ENCODE data around the gene SLAMF1.
A peak's percentile ranks its signal among the peaks of the same experiment; 100 is the strongest.

The SLAMF1 gene

DNA sequence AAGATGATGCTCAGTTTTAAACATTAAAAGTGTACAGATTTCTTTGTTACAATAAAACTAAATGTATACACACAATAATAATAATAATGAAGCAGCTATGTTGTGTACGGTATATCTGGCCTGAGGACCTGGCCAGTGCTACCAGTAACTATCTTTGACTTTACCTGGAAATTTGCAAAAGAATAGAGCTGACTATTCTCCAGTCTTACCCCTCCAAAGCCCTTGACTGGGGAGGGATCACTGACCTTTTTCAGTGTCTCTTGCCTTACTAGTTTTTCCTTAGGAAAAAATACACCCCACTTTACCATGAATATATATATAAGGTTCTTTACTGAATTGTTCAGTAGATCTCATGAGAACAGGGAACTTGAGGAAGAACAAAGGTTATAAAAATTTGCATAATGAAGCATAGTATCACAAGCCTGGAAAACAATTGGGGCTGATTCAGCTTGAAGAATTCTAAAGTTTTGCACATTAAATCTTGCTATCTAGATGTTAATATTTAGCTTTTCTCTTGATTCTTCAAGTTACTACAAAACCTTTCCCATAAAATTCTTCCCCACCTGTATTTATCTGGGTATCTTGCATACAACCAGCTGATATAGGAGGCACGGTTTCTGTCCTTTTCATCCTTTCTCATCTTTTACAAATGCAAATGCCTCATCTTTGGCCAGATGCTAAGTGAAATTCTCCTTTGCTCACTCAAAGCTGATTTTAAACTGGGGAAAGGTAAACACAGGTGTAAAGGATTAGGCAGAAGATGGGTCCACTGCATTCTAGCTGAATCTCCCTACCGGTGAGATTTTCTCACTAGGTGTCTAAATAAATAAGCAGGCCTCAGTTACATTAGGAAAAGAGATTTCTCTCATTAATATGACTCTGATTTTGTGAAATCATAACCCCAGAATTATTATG is 25.0 kb upstream of the SLAMF1 start:
- H3K9me3 Mint-ChIP-seq (ENCODE audit: low read depth) = no peaks in the 10 kb centered on the region
- H3K27me3 Mint-ChIP-seq = no peaks in the 10 kb centered on the region
- H3K27ac Mint-ChIP-seq = no peak overlapping the region
- H3K4me1 Mint-ChIP-seq (ENCODE audit: low read depth) = peaks cover 27% of the 10 kb centered on the region
- H3K36me3 Mint-ChIP-seq = peaks cover 10% of the 10 kb centered on the region
- H3K4me3 Mint-ChIP-seq = no peak overlapping the region

DNA sequence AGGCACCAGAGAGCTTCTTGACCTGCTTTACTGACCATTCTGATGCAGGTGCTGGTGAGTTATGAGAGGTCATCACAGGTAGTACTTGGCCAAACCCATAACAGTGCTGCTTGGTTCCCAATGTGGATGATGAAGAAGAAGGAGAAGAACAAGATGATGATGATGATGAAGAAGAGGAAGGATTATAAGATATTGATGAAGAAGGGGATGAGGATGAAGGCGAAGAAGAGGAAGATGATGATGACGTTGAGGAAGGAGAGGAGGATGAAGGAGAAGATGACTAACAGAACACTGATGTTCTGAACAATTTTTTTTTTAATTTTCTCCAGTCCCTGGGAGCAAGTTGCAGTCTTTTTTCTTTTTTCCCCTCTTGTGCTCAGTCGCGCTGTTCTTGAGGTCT is 23.9 kb upstream of the SLAMF1 start:
- no peaks in the 10 kb centered on the region for H3K27me3 Mint-ChIP-seq
- H3K9me3 Mint-ChIP-seq (ENCODE audit: low read depth) = no peaks in the 10 kb centered on the region
- peaks cover 31% of the 10 kb centered on the region for H3K4me1 Mint-ChIP-seq (ENCODE audit: low read depth)
- no peak overlapping the region for H3K4me3 Mint-ChIP-seq
- H3K36me3 Mint-ChIP-seq = peaks cover 10% of the 10 kb centered on the region
- peak overlapping the region; percentile 7 for H3K27ac Mint-ChIP-seq

DNA sequence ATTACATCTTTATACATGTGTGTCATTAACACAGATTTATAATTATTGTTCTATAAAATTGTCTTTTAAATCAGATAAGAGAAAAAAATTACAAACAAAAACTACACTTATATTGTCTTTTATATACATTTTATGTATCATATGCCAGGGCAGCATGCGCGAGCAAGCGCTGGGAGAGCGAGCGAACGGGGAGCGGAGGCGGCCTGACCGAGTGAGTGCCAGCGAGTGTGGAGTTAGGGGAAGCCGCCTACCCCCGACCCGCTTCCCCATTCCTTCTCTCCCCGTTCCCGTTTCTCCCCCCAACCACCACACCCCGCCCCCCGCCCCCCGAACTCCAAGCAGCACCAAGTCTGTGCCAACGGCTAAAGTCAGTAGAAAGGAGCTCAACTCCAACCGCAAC is 23.0 kb upstream of the SLAMF1 start:
- Mint-ChIP-seq H3K27me3 (no peaks in the 10 kb centered on the region), H3K9me3 (ENCODE audit: low read depth) (no peaks in the 10 kb centered on the region), H3K36me3 (peaks cover 10% of the 10 kb centered on the region), H3K4me3 (no peak overlapping the region), H3K27ac (no peak overlapping the region), H3K4me1 (ENCODE audit: low read depth) (peaks cover 40% of the 10 kb centered on the region)

DNA sequence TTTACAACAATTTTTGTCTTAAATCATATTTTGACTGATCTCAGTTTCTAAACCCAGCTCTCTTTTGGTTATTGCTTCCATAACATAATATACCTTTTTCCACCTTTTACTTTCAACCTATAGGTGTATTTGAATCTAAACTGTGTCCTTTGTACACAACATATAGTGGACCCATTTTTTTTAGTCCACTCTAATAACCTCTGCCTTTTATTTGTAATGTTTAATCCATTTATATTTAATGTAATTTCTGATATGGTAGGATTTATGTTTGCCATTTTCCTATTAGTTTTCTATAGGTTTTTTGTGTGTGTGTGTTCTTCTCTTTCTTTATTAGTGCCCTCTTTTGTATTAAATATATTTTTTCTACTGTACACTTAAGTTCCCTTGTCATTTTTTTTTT is 22.4 kb upstream of the SLAMF1 start:
- no peak overlapping the region for H3K27ac Mint-ChIP-seq
- no peak overlapping the region for H3K4me3 Mint-ChIP-seq
- H3K9me3 Mint-ChIP-seq (ENCODE audit: low read depth) = no peaks in the 10 kb centered on the region
- H3K4me1 Mint-ChIP-seq (ENCODE audit: low read depth) = peaks cover 45% of the 10 kb centered on the region
- H3K36me3 Mint-ChIP-seq = peaks cover 10% of the 10 kb centered on the region
- H3K27me3 Mint-ChIP-seq = no peaks in the 10 kb centered on the region

DNA sequence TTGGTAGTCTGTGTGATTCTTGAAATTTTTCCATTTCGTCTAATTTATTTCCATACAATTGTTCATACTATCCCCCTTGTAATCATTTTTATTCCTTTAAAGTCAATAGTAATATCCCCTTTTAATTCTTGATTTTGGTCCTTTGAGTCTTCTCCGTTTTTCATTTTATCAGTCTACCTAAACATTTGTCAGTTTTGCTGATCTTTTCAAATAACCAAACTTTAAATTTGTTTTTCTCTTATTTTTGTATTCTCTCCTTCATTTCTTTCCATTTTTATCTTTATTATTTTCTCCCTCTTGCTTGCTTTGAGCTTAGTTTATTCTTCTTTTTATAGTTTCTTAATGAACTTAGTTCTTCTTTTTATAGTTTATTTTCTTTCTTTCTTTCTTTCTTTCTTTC is 21.1 kb upstream of the SLAMF1 start:
- Mint-ChIP-seq H3K9me3 (ENCODE audit: low read depth) (no peaks in the 10 kb centered on the region), H3K27me3 (no peaks in the 10 kb centered on the region), H3K4me3 (no peak overlapping the region), H3K4me1 (ENCODE audit: low read depth) (peaks cover 56% of the 10 kb centered on the region), H3K27ac (no peak overlapping the region), H3K36me3 (peaks cover 10% of the 10 kb centered on the region)

DNA sequence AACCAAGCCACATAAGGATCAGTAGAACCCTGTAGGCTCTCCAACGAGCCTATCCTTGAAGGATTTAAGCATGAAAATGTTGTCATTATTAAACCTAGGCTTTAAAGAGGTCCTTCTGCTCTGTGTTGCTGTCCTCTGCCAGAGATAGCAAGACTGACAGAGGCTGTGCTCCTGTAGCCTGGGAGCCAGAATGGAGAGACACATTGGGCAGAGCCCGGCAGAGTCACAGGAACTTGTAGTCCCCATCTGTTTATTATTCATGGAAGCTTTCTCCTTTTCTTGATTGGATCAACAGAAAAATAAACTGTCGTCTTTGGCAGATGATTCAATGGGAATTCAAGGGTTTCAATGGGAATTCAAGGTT is 19.2 kb upstream of the SLAMF1 start:
- Mint-ChIP-seq H3K4me1 (ENCODE audit: low read depth) (peaks cover 70% of the 10 kb centered on the region), H3K9me3 (ENCODE audit: low read depth) (no peaks in the 10 kb centered on the region), H3K27me3 (no peaks in the 10 kb centered on the region), H3K27ac (peak overlapping the region; percentile 83), H3K36me3 (peaks cover 9% of the 10 kb centered on the region), H3K4me3 (peak overlapping the region; percentile 48)

DNA sequence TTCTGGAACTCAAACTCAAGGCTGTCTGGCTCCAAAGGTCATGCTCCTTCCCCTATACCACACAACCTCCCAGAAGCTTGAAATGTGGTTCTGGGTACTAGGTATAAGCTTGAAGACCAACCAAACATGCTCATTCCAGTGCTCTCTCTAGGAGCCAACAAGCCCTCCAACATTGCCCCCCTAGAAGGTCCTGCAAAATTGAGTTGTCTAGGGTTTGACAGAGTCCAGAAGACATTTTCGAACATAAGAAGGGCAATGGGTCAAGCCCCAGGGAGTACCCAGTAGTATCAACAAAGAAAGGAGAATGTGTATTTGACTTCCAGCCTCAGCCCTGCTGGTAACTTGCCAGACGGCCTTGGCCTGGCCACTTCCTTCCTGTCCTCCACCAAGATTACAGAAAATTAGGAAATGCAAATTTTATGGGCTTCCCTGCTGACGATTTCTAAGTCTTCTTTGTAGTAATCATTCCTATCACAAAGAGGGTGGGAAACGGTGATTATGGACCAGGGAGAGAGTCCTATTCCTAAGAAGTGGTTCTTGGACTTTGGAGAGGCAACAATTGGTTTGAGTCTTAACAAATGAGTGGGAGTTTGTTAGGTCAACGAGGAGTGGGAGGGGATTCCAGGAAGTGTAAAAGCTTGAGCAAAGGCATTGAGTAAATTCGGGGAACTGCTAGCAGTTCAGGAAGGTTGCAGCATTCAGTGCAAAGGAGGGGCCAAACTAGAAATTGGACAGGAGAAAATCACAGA is 18.7 kb upstream of the SLAMF1 start:
- no peaks in the 10 kb centered on the region for H3K27me3 Mint-ChIP-seq
- H3K27ac Mint-ChIP-seq = peak overlapping the region; percentile 83
- H3K4me3 Mint-ChIP-seq = peak overlapping the region; percentile 48
- peaks cover 65% of the 10 kb centered on the region for H3K4me1 Mint-ChIP-seq (ENCODE audit: low read depth)
- no peaks in the 10 kb centered on the region for H3K9me3 Mint-ChIP-seq (ENCODE audit: low read depth)
- peaks cover 6% of the 10 kb centered on the region for H3K36me3 Mint-ChIP-seq

DNA sequence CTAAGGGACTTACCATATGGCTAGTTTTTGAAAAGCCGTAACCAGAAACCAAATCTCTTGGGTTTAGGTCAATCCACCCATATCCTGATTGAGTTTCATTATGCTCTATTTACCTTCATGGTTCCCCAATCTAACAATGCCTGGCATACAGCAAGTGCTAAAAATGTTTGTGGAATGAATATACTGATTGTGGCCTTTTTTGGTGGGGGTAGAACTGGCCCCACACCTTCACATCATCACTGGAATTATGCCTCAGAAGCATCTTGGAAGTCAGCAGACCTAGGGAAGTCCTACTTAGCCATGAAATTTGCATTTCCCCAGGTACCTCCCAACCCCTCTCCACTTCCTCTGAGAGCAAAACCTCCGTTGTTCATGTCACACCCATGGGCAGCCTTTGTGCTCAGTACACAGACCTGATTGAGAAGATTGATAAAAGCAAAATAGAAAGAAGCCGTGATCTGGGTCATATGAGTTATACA is 17.8 kb upstream of the SLAMF1 start:
- Mint-ChIP-seq H3K4me1 (ENCODE audit: low read depth) (peaks cover 61% of the 10 kb centered on the region), H3K36me3 (peaks cover 8% of the 10 kb centered on the region), H3K27me3 (no peaks in the 10 kb centered on the region), H3K4me3 (peak overlapping the region; percentile 48), H3K27ac (peak overlapping the region; percentile 47), H3K9me3 (ENCODE audit: low read depth) (no peaks in the 10 kb centered on the region)

DNA sequence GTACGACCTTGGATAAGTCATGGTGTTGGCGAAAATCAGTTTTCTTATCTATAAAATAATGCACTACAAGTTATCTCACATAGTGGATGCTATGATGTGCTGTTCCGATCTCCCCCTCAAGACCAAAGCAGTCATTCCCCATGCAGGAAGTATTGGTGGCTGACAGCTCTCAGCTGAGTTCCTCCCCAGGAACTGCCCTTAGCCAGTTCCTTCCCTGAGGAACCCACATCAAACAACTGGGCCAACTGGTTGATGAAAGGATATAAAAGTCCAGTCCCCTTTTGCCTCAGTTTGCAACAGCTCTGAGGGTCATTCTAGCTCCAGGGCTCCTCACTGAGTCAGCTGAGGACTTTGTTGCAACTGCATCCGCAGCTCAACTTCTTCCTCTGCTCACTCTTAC is 16.1 kb upstream of the SLAMF1 start:
- H3K27me3 Mint-ChIP-seq = no peaks in the 10 kb centered on the region
- H3K27ac Mint-ChIP-seq = peak overlapping the region; percentile 35
- peak overlapping the region; percentile 30 for H3K4me3 Mint-ChIP-seq
- H3K9me3 Mint-ChIP-seq (ENCODE audit: low read depth) = no peaks in the 10 kb centered on the region
- peaks cover 8% of the 10 kb centered on the region for H3K36me3 Mint-ChIP-seq
- H3K4me1 Mint-ChIP-seq (ENCODE audit: low read depth) = peaks cover 66% of the 10 kb centered on the region

DNA sequence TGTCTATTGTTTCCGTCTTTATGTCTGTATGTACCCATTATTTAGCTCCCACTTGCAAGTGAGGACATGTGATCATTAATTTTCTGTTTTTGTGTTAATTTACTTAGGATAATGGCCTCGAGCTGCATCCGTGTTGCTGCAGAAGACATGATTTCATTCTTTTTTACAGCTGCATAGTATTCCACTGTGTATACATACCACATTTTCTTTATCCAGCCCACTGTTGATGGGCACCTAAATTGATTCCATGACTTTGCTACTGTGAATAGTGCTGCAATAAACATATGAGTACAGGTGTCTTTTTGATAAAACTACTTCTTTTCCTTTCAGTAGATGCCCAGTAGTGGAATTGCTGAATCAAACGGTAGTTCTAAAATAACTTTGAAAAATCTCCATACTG is 12.7 kb upstream of the SLAMF1 start:
- no peak overlapping the region for H3K27ac Mint-ChIP-seq
- peaks cover 59% of the 10 kb centered on the region for H3K4me1 Mint-ChIP-seq (ENCODE audit: low read depth)
- H3K36me3 Mint-ChIP-seq = peaks cover 4% of the 10 kb centered on the region
- no peaks in the 10 kb centered on the region for H3K27me3 Mint-ChIP-seq
- H3K9me3 Mint-ChIP-seq (ENCODE audit: low read depth) = no peaks in the 10 kb centered on the region
- H3K4me3 Mint-ChIP-seq = no peak overlapping the region

DNA sequence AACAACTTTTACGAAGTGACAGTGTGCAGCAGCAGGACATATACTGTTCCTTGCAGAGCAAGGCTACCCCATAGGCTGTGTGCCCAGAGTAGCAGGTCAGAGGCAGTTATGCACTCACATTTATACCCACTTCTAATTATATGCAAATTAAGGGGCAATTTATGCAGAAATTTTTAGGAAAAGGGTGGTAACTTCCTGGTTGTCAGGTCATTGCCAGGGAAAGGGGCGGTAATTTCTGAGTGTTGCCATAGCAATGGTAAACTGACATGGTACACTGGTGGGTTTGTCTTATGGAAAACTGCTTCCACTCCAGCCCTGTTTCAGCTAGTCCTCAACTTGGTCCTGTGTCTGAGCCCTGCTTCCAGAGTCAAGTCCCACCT is 12.0 kb upstream of the SLAMF1 start:
- Mint-ChIP-seq H3K4me3 (no peak overlapping the region), H3K4me1 (ENCODE audit: low read depth) (peaks cover 57% of the 10 kb centered on the region), H3K27me3 (no peaks in the 10 kb centered on the region)

DNA sequence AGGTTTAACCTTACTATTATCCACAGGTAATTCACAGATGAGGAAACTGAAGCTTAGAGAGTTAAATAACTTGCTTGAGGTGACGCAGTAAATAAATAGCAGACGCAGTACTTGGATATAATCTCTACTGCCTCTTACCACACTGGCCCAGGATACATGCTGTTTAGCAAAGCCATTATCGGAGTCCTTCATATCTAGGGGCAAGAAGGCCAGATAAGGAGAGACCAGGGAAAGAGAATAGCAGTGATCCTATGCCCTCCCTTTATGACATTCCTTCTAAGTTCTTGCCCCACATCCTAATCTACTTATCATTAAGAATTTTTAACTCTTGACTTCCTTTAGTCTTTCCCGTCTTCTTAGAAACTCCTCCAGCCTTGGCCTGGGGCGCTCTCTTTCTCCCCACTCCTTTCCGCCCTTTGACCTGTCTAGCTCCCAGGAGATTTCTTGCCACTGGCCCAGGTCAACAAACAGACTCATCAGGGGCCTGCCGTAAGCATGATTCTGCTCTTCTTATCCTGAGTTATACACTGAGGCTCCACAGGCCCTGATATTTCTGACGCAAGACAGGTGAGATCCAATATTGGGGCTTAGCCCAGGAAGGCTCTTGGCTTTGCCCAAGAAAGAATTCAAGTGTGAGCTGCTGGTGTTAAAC is 11.4 kb upstream of the SLAMF1 start:
- Mint-ChIP-seq H3K4me3 (no peak overlapping the region), H3K4me1 (ENCODE audit: low read depth) (peaks cover 57% of the 10 kb centered on the region), H3K9me3 (ENCODE audit: low read depth) (no peaks in the 10 kb centered on the region), H3K36me3 (peaks cover 4% of the 10 kb centered on the region), H3K27me3 (no peaks in the 10 kb centered on the region), H3K27ac (peak overlapping the region; percentile 23)

More for the DNA sequence above, 12.0 kb upstream of the SLAMF1 start:
- Mint-ChIP-seq H3K36me3 (peaks cover 4% of the 10 kb centered on the region), H3K27ac (no peak overlapping the region), H3K9me3 (ENCODE audit: low read depth) (no peaks in the 10 kb centered on the region)

DNA sequence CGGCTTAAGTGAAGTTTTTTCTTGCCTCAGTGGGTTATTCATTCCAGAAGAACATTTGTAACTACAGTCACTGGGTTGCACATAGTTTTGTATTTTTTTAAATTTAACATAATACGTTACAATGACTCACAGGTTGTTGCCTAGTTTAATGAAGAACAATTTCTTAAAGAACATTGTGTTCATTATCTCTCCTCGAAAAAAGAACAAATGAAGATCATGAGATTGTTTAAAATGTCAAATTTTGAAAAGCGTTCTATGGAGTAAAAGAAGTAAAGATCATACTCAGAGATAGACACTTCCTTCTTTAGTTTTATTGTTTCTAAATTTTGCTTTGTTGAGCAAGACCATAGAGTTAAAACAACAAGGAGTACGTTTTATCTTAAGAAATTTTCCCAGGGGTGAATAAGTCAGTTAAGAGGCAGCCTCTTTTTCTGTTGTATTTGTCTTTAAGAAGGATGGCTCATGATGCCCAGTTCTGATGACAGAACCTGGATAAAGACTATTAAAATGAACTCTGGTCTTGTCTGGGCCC is 10.5 kb upstream of the SLAMF1 start:
- Mint-ChIP-seq H3K27me3 (no peaks in the 10 kb centered on the region), H3K4me1 (ENCODE audit: low read depth) (peaks cover 57% of the 10 kb centered on the region), H3K27ac (peak overlapping the region; percentile 76), H3K36me3 (peaks cover 4% of the 10 kb centered on the region), H3K4me3 (peak overlapping the region; percentile 38), H3K9me3 (ENCODE audit: low read depth) (no peaks in the 10 kb centered on the region)

DNA sequence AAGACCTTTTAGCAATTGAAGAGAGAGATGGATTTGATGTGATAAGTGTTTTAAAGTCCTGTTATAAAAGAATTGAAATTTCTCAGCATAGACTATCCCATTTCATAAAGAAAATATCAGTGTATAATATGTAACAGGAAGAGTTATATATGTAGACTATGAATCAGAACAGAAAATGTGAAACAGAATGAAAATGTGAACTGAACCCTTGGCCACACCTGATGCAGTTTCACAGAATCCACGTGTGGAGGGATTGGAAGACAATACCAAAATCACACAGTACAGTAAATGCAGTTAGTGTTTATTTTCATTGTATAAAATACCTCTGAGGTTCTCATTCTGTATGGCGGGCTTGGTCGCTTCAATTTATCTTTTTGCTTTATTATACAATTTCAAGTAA is 9.9 kb upstream of the SLAMF1 start:
- Mint-ChIP-seq H3K27ac (peak overlapping the region; percentile 76), H3K36me3 (peaks cover 4% of the 10 kb centered on the region), H3K4me3 (peak overlapping the region; percentile 21), H3K9me3 (ENCODE audit: low read depth) (no peaks in the 10 kb centered on the region), H3K27me3 (no peaks in the 10 kb centered on the region), H3K4me1 (ENCODE audit: low read depth) (peaks cover 57% of the 10 kb centered on the region)

DNA sequence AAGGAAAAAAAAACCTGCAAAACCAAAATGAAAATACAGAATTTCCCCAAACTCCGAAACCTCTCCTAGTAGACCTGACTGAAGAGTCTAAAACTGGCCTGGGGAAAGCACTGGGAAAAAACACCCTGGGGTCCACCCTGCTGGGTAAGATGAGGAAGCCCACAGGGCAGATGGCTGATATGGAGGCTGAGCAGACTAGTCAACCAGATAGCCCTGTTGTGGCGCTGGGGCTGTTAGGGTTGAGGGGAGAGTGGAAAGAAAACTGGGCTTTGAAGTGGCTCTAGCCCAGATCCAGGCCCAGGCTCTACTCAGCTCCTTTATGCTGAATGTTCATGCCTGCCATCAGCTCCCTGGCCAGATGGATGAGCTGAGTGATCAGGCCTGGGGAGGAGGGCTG is 6.8 kb upstream of the SLAMF1 start:
- H3K4me1 Mint-ChIP-seq (ENCODE audit: low read depth) = peaks cover 78% of the 10 kb centered on the region
- H3K4me3 Mint-ChIP-seq = no peak overlapping the region
- no peaks in the 10 kb centered on the region for H3K27me3 Mint-ChIP-seq
- no peak overlapping the region for H3K27ac Mint-ChIP-seq
- peaks cover 5% of the 10 kb centered on the region for H3K36me3 Mint-ChIP-seq
- no peaks in the 10 kb centered on the region for H3K9me3 Mint-ChIP-seq (ENCODE audit: low read depth)
